PC-9 (cell line): ENCODE measurements around the gene PLA2G3. TPM values are rescaled to one million over a fixed set of nuclear protein-coding genes. Genes with fewer than 3 reads are reported as not detected.
"Not testable (repeated sequence)": the region's sequence is repeated elsewhere in the genome, so short reads cannot be mapped to it uniquely, and the experiment has no call there.

Experiments
- BruUV-seq: library from RNA; stranded (reverse); fragments of 400-500 nt; replicated peaks from 2 replicates; lab custom pipeline; 2021; lab: Mats Ljungman, UMichigan
- CTCF ChIA-PET: fragments of 300-600 bp; sonication (Branson Sonifier 250); formaldehyde crosslinking; loops from one replicate; lab custom pipeline; 2022; ENCODE audit warnings: antibody characterized with exemption; lab: Charles Lee
- POLR2A ChIA-PET: fragments of 300-600 bp; sonication (Branson Sonifier 250); formaldehyde crosslinking; loops from one replicate; lab custom pipeline; 2022; ENCODE audit warnings: antibody characterized with exemption; ENCODE audit not compliant: unreplicated experiment; lab: Charles Lee
- DNase-seq, 2 experiments: peaks; one replicate each; pipeline versions ENCODE4 v3.0.0 to v3.0.0-alpha.2; 2015 to 2022; ENCODE audit warnings: mixed read lengths in 1 of 2
- H2AFZ ChIP-seq: fragments of 200-600 bp; sonication (generic); 2 replicates; pipeline ENCODE4 v1.8.1; 2017; ENCODE audit warnings: antibody characterized with exemption
- H3F3A ChIP-seq: fragments of 200-600 bp; sonication (generic); 2 replicates; pipeline ENCODE4 v1.8.1; 2017; ENCODE audit warnings: antibody characterized with exemption, mild to moderate bottlenecking, low read depth; ENCODE audit not compliant: insufficient read depth
- H3K27ac ChIP-seq: fragments of 200-600 bp; sonication (generic); 2 replicates; pipeline ENCODE4 v1.6.1; 2016; ENCODE audit warnings: mixed run types
- H3K27me3 ChIP-seq: fragments of 200-600 bp; sonication (generic); 2 replicates; pipeline ENCODE4 v1.6.1; 2016; ENCODE audit warnings: low read depth, mixed run types; ENCODE audit not compliant: insufficient read depth
- H3K36me3 ChIP-seq: fragments of 200-600 bp; sonication (generic); 2 replicates; pipeline ENCODE4 v1.6.1; 2016; ENCODE audit warnings: low read depth, mixed run types
- H3K4me1 ChIP-seq: fragments of 200-600 bp; sonication (generic); replicated peaks from 2 replicates; pipeline ENCODE4 v1.6.1; 2016; ENCODE audit warnings: mixed run types; ENCODE audit not compliant: insufficient read depth
- H3K4me2 ChIP-seq: fragments of 200-600 bp; sonication (generic); 2 replicates; pipeline ENCODE4 v1.6.1; 2017; ENCODE audit warnings: mixed run types
- H3K4me3 ChIP-seq: fragments of 200-600 bp; sonication (generic); 2 replicates; pipeline ENCODE4 v1.6.1; 2016; ENCODE audit warnings: mixed run types
- H3K79me2 ChIP-seq: fragments of 200-600 bp; sonication (generic); 2 replicates; pipeline ENCODE4 v1.6.1; 2017; ENCODE audit warnings: low read depth, mixed run types
- H3K9me2 ChIP-seq: fragments of 200-600 bp; sonication (generic); 2 replicates; pipeline ENCODE4 v1.8.1; 2017; ENCODE audit warnings: mild to moderate bottlenecking; ENCODE audit not compliant: insufficient read depth
- H3K9me3 ChIP-seq: fragments of 200-600 bp; sonication (generic); 2 replicates; pipeline ENCODE4 v1.8.1; 2016; ENCODE audit warnings: low read depth; ENCODE audit not compliant: insufficient read depth
- H4K20me1 ChIP-seq: fragments of 200-600 bp; sonication (generic); 2 replicates; pipeline ENCODE4 v1.8.1; 2017; ENCODE audit not compliant: insufficient read depth
- CTCF ChIP-seq: fragments of 200-600 bp; sonication (generic); conservative IDR thresholded peaks from 2 replicates; pipeline ENCODE4 v1.6.1; 2017; ENCODE audit warnings: mixed run types, antibody characterized with exemption, mild to moderate bottlenecking, moderate library complexity
- EZH2 ChIP-seq: fragments of 200-600 bp; sonication (generic); IDR thresholded peaks from 2 replicates; pipeline ENCODE4 v1.8.0; 2017; ENCODE audit warnings: antibody characterized with exemption, low read depth
- intact Hi-C: fragments of 100-400 bp; cut with micrococcal nuclease; formaldehyde crosslinking; loops from one replicate; pipeline ENCODE4 v1.10.0; 2022; ENCODE audit not compliant: unreplicated experiment
- total RNA-seq: library from RNA; stranded (reverse); gene quantifications from 2 replicates; pipeline ENCODE4 v1.2.3, GENCODE V29; 2021

PLA2G3 gene
- total RNA-seq, 1 experiment from 2014 or later: not detected

DNA sequence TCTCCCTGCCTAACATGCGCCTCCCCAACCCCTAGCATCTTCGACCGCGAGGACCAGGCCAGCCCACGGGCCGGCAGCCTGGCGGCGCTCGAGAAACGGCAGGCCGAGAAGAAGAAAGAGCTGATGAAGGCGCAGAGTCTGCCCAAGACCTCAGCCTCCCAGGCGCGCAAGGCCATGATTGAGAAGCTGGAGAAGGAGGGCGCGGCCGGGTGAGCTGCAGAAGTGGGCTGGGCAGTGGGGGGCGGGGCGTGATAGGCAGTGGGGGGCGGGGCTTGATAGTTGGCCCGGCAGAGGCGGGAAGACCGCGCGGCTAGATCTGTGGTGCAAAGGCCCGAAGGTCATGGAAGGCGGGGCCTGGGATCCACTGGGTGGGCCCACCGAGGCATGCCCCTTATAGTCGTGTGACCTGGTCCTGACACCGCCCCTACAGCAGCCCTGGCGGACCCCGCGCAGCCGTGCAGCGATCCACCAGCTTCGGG is 41.6 kb downstream of the PLA2G3 start:
- H3K4me2 ChIP-seq: no peak overlapping the region
- H3K9me2 ChIP-seq: no peaks in the 10 kb centered on the region
- H3K27ac ChIP-seq: no peak overlapping the region
- H3F3A ChIP-seq: peaks cover 23% of the 10 kb centered on the region
- CTCF ChIA-PET: no interaction called here
- no peaks in the 10 kb centered on the region for H4K20me1 ChIP-seq
- no peak overlapping the region for H3K4me3 ChIP-seq
- TF ChIP-seq EZH2: no peak
- no peak for TF ChIP-seq CTCF
- peak in 1 of 2 experiments; percentile 25 for DNase-seq
- intact Hi-C loops: no loop called here
- no peaks in the 10 kb centered on the region for H3K79me2 ChIP-seq
- no peaks in the 10 kb centered on the region for H3K27me3 ChIP-seq
- H2AFZ ChIP-seq: no peak overlapping the region
- no peaks in the 10 kb centered on the region for H3K9me3 ChIP-seq
- H3K36me3 ChIP-seq: no peaks in the 10 kb centered on the region
- BruUV-seq: no TSS peak
- POLR2A ChIA-PET: no interaction called here
- H3K4me1 ChIP-seq: peaks cover 15% of the 10 kb centered on the region

- POLR2A ChIA-PET: interaction anchor here (0.7 kb wide), 1 partner anchor 694 kb away, joined by 3 read pairs; no protein-coding TSS in a partner anchor
- H3K9me2 ChIP-seq: no peaks in the 10 kb centered on the region
- H3K79me2 ChIP-seq: no peaks in the 10 kb centered on the region
- no peaks in the 10 kb centered on the region for H3K9me3 ChIP-seq
- DNase-seq: peak in 1 of 2 experiments; percentile 16
- no peaks in the 10 kb centered on the region for H4K20me1 ChIP-seq
- BruUV-seq: no TSS peak
- no peak overlapping the region for H3K27ac ChIP-seq
- CTCF ChIA-PET: no interaction called here
- peaks cover 15% of the 10 kb centered on the region for H3K4me1 ChIP-seq
- intact Hi-C loops: no loop called here
- TF ChIP-seq CTCF (no peak), EZH2 (no peak)
- no peak overlapping the region for H2AFZ ChIP-seq
- no peaks in the 10 kb centered on the region for H3K36me3 ChIP-seq
- peaks cover 22% of the 10 kb centered on the region for H3F3A ChIP-seq
- H3K27me3 ChIP-seq: no peaks in the 10 kb centered on the region
- H3K4me3 ChIP-seq: no peak overlapping the region
- H3K4me2 ChIP-seq: no peak overlapping the region
Measured at GRCh38 chr22:31097941-31098631, 42.2 kb downstream of the PLA2G3 start.

- H3K9me2 ChIP-seq, BruUV-seq, H2AFZ ChIP-seq, H3K9me3 ChIP-seq, H3K27ac ChIP-seq, H3K79me2 ChIP-seq, intact Hi-C loops, H3K4me3 ChIP-seq, H3K4me2 ChIP-seq, H3K36me3 ChIP-seq, CTCF ChIA-PET, H3K4me1 ChIP-seq, H3K27me3 ChIP-seq, H4K20me1 ChIP-seq: not testable (repeated sequence)
- peaks cover 17% of the 10 kb centered on the region for H3F3A ChIP-seq
- POLR2A ChIA-PET: interaction anchor here (0.7 kb wide), 1 partner anchor 693 kb away, joined by 3 read pairs; no protein-coding TSS in a partner anchor
- DNase-seq: peak in 1 of 2 experiments; percentile 31
Measured at GRCh38 chr22:31097539-31097938, 42.8 kb downstream of the PLA2G3 start.
